SK-N-SH treated with all-trans-retinoic acid at 6 μM for 48 hours (cell line): ENCODE data around the gene MITD1.
"Not testable (repeated sequence)": the region's sequence is repeated elsewhere in the genome, so short reads cannot be mapped to it uniquely, and the experiment has no call there.

Experiments used
- ATAC-seq: fragments of 200-7000 bp; cut with Tn5 transposase; 3 replicates; pipeline ENCODE4 v1.9.1; 2020; ENCODE audit warnings: mild to moderate bottlenecking, moderate library complexity
- ARNTL ChIP-seq: fragments of 450-650 bp; formaldehyde crosslinking; IDR thresholded peaks from 2 replicates; pipeline ENCODE4 v1.5.0; 2020; ENCODE audit warnings: low read depth, mild to moderate bottlenecking, moderate library complexity, borderline replicate concordance
- BACH2 ChIP-seq: fragments of 250-450 bp; sonication (Bioruptor Pico); IDR thresholded peaks from 2 replicates; pipeline ENCODE4 v1.9.0; 2021; ENCODE audit warnings: mild to moderate bottlenecking, borderline replicate concordance
- CREB5 ChIP-seq: fragments of 250-450 bp; sonication (Bioruptor Pico); IDR thresholded peaks from 2 replicates; pipeline ENCODE4 v1.5.1; 2020; ENCODE audit warnings: low read depth, mild to moderate bottlenecking, moderate library complexity
- ESRRG ChIP-seq: fragments of 250-450 bp; sonication (Bioruptor Pico); IDR thresholded peaks from 2 replicates; pipeline ENCODE4 v1.6.1; 2021; ENCODE audit warnings: mild to moderate bottlenecking
- GLIS3 ChIP-seq: fragments of 250-450 bp; sonication (Bioruptor Pico); IDR thresholded peaks from 2 replicates; pipeline ENCODE4 v1.5.0; 2020; ENCODE audit warnings: mild to moderate bottlenecking, moderate library complexity
- ISL1 ChIP-seq: fragments of 250-450 bp; sonication (Bioruptor Pico); IDR thresholded peaks from 2 replicates; pipeline ENCODE4 v2.1.2; 2022; ENCODE audit warnings: mild to moderate bottlenecking, moderate library complexity
- OSR1 ChIP-seq: fragments of 250-450 bp; sonication (Bioruptor Pico); IDR thresholded peaks from 2 replicates; pipeline ENCODE4 v1.8.0; 2022; ENCODE audit warnings: moderate library complexity, mild to moderate bottlenecking, inconsistent platforms
- PATZ1 ChIP-seq: fragments of 250-450 bp; sonication (Bioruptor Pico); IDR thresholded peaks from 2 replicates; pipeline ENCODE4 v1.8.0; 2020; ENCODE audit warnings: mild to moderate bottlenecking, moderate library complexity, borderline replicate concordance
- POU6F1 ChIP-seq: fragments of 250-450 bp; sonication (Bioruptor Pico); IDR thresholded peaks from 2 replicates; pipeline ENCODE4 v1.8.0; 2021; ENCODE audit warnings: low read depth, mild to moderate bottlenecking, moderate library complexity, borderline replicate concordance
- PPARA ChIP-seq: fragments of 250-450 bp; sonication (Bioruptor Pico); IDR thresholded peaks from 2 replicates; pipeline ENCODE4 v1.5.0; 2020; ENCODE audit warnings: mild to moderate bottlenecking, borderline replicate concordance
- RARB ChIP-seq: fragments of 250-450 bp; sonication (Bioruptor Pico); IDR thresholded peaks from 2 replicates; pipeline ENCODE4 v1.8.0; 2021; ENCODE audit warnings: mild to moderate bottlenecking, moderate library complexity
- TCF4 ChIP-seq: fragments of 250-450 bp; sonication (Bioruptor Pico); IDR thresholded peaks from 2 replicates; pipeline ENCODE4 v1.8.0; 2021; ENCODE audit warnings: mild to moderate bottlenecking, moderate library complexity, borderline replicate concordance
- TOX ChIP-seq: fragments of 250-450 bp; sonication (Bioruptor Pico); IDR thresholded peaks from 2 replicates; pipeline ENCODE4 v1.8.0; 2021; ENCODE audit warnings: mild to moderate bottlenecking, moderate library complexity, borderline replicate concordance
- TSHZ2 ChIP-seq: fragments of 250-450 bp; sonication (Bioruptor Pico); IDR thresholded peaks from 2 replicates; pipeline ENCODE4 v1.5.0; 2020; ENCODE audit warnings: mild to moderate bottlenecking, moderate library complexity
- ZFP3 ChIP-seq: fragments of 250-450 bp; sonication (Bioruptor Pico); IDR thresholded peaks from 2 replicates; pipeline ENCODE4 v1.5.0; 2020; ENCODE audit warnings: mild to moderate bottlenecking, moderate library complexity
- ZNF565 ChIP-seq: fragments of 450-650 bp; formaldehyde crosslinking; conservative IDR thresholded peaks from 2 replicates; pipeline ENCODE4 v1.5.0; 2020; ENCODE audit warnings: low read depth, mild to moderate bottlenecking, moderate library complexity
- ZNF70 ChIP-seq: fragments of 450-650 bp; formaldehyde crosslinking; IDR thresholded peaks from 2 replicates; pipeline ENCODE4 v1.5.0; 2020; ENCODE audit warnings: mild to moderate bottlenecking, moderate library complexity

Gene MITD1

DNA sequence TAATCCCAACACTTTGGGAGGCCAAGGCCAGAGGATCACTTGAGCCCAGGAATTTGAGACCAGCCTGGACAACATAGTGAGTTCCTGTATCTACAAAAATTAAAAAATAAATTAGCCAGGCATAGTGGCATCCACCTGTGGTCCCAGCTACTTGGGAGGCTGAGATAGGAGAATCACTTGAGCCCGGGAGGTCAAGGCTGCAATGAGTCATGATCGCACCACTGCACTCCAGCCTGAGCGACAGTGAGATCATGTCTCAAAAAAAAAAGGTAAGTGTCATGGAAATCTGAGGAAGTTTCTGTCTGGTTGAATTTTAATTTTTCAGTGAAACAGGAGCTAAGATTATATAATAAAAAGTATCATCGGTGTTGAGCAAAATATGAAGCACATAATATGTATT, 41.9 kb downstream of the MITD1 start:
- TF ChIP-seq CREB5 (CRISPR knock-in tag) (no peak), PPARA (CRISPR knock-in tag) (no peak), ZFP3 (CRISPR knock-in tag) (no peak), ESRRG (CRISPR knock-in tag) (no peak), GLIS3 (CRISPR knock-in tag) (no peak), OSR1 (no peak), RARB (no peak), BACH2 (no peak), PATZ1 (CRISPR knock-in tag) (no peak), ZNF565 (CRISPR knock-in tag) (no peak), TSHZ2 (CRISPR knock-in tag) (no peak), TCF4 (CRISPR knock-in tag) (no peak), ZNF70 (CRISPR knock-in tag) (no peak), ISL1 (CRISPR knock-in tag) (no peak), TOX (no peak)
- no peak for ATAC-seq

DNA sequence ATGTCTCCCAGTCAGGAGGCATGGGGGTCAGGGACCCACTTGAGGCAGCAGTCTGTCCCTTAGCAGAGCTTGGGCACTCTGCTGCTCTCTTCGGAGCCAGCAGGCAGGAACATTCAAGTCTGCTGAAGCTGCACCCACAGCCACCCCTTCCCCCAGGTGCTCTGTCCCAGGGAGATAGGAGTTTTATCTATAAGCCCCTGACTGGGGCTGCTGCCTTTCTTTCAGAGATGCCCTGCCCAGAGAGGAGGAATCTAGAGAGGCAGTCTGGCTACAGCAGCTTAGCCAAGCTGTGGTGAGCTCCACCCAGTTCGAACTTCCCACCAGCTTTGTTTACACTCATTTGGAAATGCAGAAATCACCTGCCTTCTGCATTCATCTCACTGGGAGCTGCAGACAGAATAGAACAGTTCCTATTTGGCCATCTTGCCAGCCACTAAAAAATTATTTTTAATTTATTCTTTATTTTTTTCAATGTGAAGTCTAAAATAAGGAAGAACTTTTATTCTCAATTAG, 45.8 kb downstream of the MITD1 start:
- ATAC-seq: not testable (repeated sequence)

DNA sequence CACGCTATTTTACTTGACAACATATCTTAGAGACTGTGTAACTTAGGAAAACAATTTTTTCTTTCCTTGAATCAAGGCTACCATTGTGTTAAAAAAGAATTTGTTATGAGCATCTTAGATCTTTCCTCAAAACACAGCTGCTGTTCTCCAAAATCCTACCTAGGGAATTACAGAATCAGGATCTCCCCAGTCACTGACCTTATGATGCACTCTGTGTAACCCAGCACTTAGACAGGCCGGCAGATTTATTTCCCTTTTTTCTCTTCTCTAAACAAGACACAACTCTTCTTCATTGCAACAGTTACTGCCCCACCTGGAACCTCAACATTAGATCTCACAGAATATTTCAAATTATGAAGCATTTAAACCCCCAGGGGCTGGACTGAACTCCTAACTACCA, 52.9 kb downstream of the MITD1 start:
- TF ChIP-seq ARNTL (CRISPR knock-in tag) (no peak), CREB5 (CRISPR knock-in tag) (no peak), POU6F1 (CRISPR knock-in tag) (no peak)
- no peak for ATAC-seq
